ACC112 (cell line): Measurements from ENCODE around the gene CA7.

ENCODE experiments used
- H2AFZ ChIP-seq: fragments of 200-600 bp; sonication (generic); one replicate; pipeline ENCODE4 v1.6.0; 2017; ENCODE audit warnings: antibody characterized with exemption, low read length; ENCODE audit not compliant: unreplicated experiment
- H3K27ac ChIP-seq: fragments of 200-600 bp; sonication (generic); 2 replicates; pipeline ENCODE4 v1.5.1; 2014; ENCODE audit warnings: low read depth, mild to moderate bottlenecking, antibody characterized with exemption, low read length, moderate library complexity
- H3K27me3 ChIP-seq: fragments of 200-600 bp; sonication (generic); 2 replicates; pipeline ENCODE4 v1.6.1; 2014; ENCODE audit warnings: mild to moderate bottlenecking, antibody characterized with exemption, low read length, moderate library complexity, mixed read lengths; ENCODE audit not compliant: insufficient read depth
- H3K36me3 ChIP-seq: fragments of 200-600 bp; sonication (generic); 2 replicates; pipeline ENCODE4 v1.6.1; 2016; ENCODE audit warnings: mild to moderate bottlenecking, antibody characterized with exemption, low read length, moderate library complexity, mixed read lengths; ENCODE audit not compliant: insufficient read depth
- H3K4me1 ChIP-seq: fragments of 200-600 bp; sonication (generic); one replicate; pipeline ENCODE4 v1.6.1; 2016; ENCODE audit warnings: low read length, mixed read lengths; ENCODE audit not compliant: insufficient read depth, unreplicated experiment, control insufficient read depth
- H3K4me3 ChIP-seq: fragments of 200-600 bp; sonication (generic); 2 replicates; pipeline ENCODE4 v1.5.1; 2014; ENCODE audit warnings: mild to moderate bottlenecking, low read depth, low read length
- H3K79me2 ChIP-seq: fragments of 200-600 bp; sonication (generic); one replicate; pipeline ENCODE4 v1.6.0; 2016; ENCODE audit warnings: low read length; ENCODE audit not compliant: control insufficient read depth, unreplicated experiment, insufficient read depth

Gene CA7

GRCh38 chr16:66872943-66873684 lies 28.9 kb downstream of the CA7 start:
- Histone ChIP-seq H3K27me3 (no peaks in the 10 kb centered on the region), H3K4me1 (peaks cover 20% of the 10 kb centered on the region), H3K36me3 (no peaks in the 10 kb centered on the region), H2AFZ (peak overlapping the region; percentile 61), H3K4me3 (peak overlapping the region; percentile 76), H3K79me2 (no peaks in the 10 kb centered on the region), H3K27ac (peak overlapping the region; percentile 66)

- Histone ChIP-seq H3K27me3 (no peaks in the 10 kb centered on the region), H3K36me3 (no peaks in the 10 kb centered on the region), H3K4me1 (peaks cover 20% of the 10 kb centered on the region), H3K79me2 (no peaks in the 10 kb centered on the region), H3K27ac (peak overlapping the region; percentile 66), H3K4me3 (no peak overlapping the region), H2AFZ (no peak overlapping the region)
These were observed 29.5 kb downstream of the CA7 start for GRCh38 chr16:66873685-66874055.

- no peaks in the 10 kb centered on the region for H3K36me3 ChIP-seq
- no peak overlapping the region for H3K4me3 ChIP-seq
- no peaks in the 10 kb centered on the region for H3K27me3 ChIP-seq
- peaks cover 20% of the 10 kb centered on the region for H3K4me1 ChIP-seq
- peak overlapping the region; percentile 66 for H3K27ac ChIP-seq
- peak overlapping the region; percentile 5 for H2AFZ ChIP-seq
- no peaks in the 10 kb centered on the region for H3K79me2 ChIP-seq
These were observed 30.0 kb downstream of the CA7 start for GRCh38 chr16:66874079-66874775.

GRCh38 chr16:66878067-66878466 lies 33.9 kb downstream of the CA7 start:
- Histone ChIP-seq H3K4me1 (peaks cover 24% of the 10 kb centered on the region), H3K79me2 (peaks cover 12% of the 10 kb centered on the region), H3K27me3 (no peaks in the 10 kb centered on the region), H2AFZ (no peak overlapping the region), H3K4me3 (no peak overlapping the region), H3K27ac (no peak overlapping the region), H3K36me3 (no peaks in the 10 kb centered on the region)

GRCh38 chr16:66880288-66881013 lies 36.2 kb downstream of the CA7 start, which contains the start of gene PDP2:
TSS of gene PDP2 (plus strand) at chr16:66880515. CDS start at chr16:66884285, 3,770 bp downstream.
- Histone ChIP-seq H3K4me1 (peaks cover 7% of the 10 kb centered on the region), H3K27ac (no peak within 1 kb of the TSS), H3K4me3 (peak within 1 kb of the TSS; percentile 96), H3K79me2 (peaks cover 12% of the 10 kb centered on the region), H3K27me3 (no peaks in the 10 kb centered on the region), H2AFZ (peak within 1 kb of the TSS; percentile 84), H3K36me3 (no peaks in the 10 kb centered on the region)

- Histone ChIP-seq H3K4me3 (peak overlapping the region; percentile 96), H3K4me1 (peaks cover 4% of the 10 kb centered on the region), H3K79me2 (peaks cover 12% of the 10 kb centered on the region), H3K27me3 (no peaks in the 10 kb centered on the region), H3K36me3 (no peaks in the 10 kb centered on the region), H3K27ac (no peak overlapping the region), H2AFZ (peak overlapping the region; percentile 43)
These were observed 36.8 kb downstream of the CA7 start for GRCh38 chr16:66881014-66881417.

- Histone ChIP-seq H2AFZ (no peak overlapping the region), H3K4me1 (peaks cover 4% of the 10 kb centered on the region), H3K4me3 (peak overlapping the region; percentile 96), H3K27me3 (no peaks in the 10 kb centered on the region), H3K79me2 (peaks cover 12% of the 10 kb centered on the region), H3K27ac (no peak overlapping the region), H3K36me3 (no peaks in the 10 kb centered on the region)
These were observed 37.3 kb downstream of the CA7 start for GRCh38 chr16:66881560-66881959.

GRCh38 chr16:66881964-66882508 lies 37.8 kb downstream of the CA7 start:
- Histone ChIP-seq H3K27ac (no peak overlapping the region), H3K4me1 (peaks cover 4% of the 10 kb centered on the region), H3K4me3 (peak overlapping the region; percentile 96; the same call in 1 of the 2 replicates), H3K79me2 (peaks cover 12% of the 10 kb centered on the region), H3K27me3 (no peaks in the 10 kb centered on the region), H3K36me3 (no peaks in the 10 kb centered on the region), H2AFZ (no peak overlapping the region)

- no peaks in the 10 kb centered on the region for H3K36me3 ChIP-seq
- H3K27ac ChIP-seq, result no peak overlapping the region
- peaks cover 4% of the 10 kb centered on the region for H3K4me1 ChIP-seq
- no peak overlapping the region for H2AFZ ChIP-seq
- no peak overlapping the region for H3K4me3 ChIP-seq
- peaks cover 12% of the 10 kb centered on the region for H3K79me2 ChIP-seq
- no peaks in the 10 kb centered on the region for H3K27me3 ChIP-seq
These were observed 38.5 kb downstream of the CA7 start for GRCh38 chr16:66882702-66883101.

GRCh38 chr16:66885491-66885890 lies 41.3 kb downstream of the CA7 start:
- Histone ChIP-seq H3K27ac (no peak overlapping the region), H3K4me3 (no peak overlapping the region), H3K27me3 (no peaks in the 10 kb centered on the region), H2AFZ (no peak overlapping the region), H3K4me1 (peaks cover 4% of the 10 kb centered on the region), H3K79me2 (peaks cover 12% of the 10 kb centered on the region), H3K36me3 (no peaks in the 10 kb centered on the region)
